HepG2 (cell line): ENCODE measurements around the gene TPI1.

ENCODE experiments used
- E2F1 ChIP-seq: sonication (generic); formaldehyde crosslinking; IDR thresholded peaks from 2 replicates; pipeline ENCODE4 v1.5.0; 2020; ENCODE audit warnings: missing genetic modification reagents
- FOXJ3 ChIP-seq: sonication (generic); formaldehyde crosslinking; IDR thresholded peaks from 2 replicates; pipeline ENCODE4 v1.4.0; 2020; ENCODE audit warnings: missing genetic modification reagents, mild to moderate bottlenecking, borderline replicate concordance
- IRF1 ChIP-seq: sonication (generic); formaldehyde crosslinking; IDR thresholded peaks from 2 replicates; pipeline ENCODE4 v1.4.0; 2020; ENCODE audit warnings: low read depth, mild to moderate bottlenecking, missing genetic modification reagents
- KLF11 ChIP-seq: IDR thresholded peaks from 2 replicates; pipeline ENCODE4 v1.6.1; 2016; ENCODE audit warnings: missing compliant biosample characterization
- POLR2A ChIP-seq, 2 experiments: IDR thresholded peaks; 2 replicates each; pipeline ENCODE4 v1.6.1; 2011; ENCODE audit warnings: low read depth in 2 of 2, low read length in 2 of 2, mild to moderate bottlenecking in 1 of 2, moderate library complexity in 1 of 2; ENCODE audit not compliant: insufficient read depth in 1 of 2

GRCh38 chr12:6916426-6917200, 49.3 kb downstream of the TPI1 start:
- TF ChIP-seq E2F1 (CRISPR knock-in tag) (no peak), IRF1 (no peak), POLR2A (IDR thresholded peaks at IDR 0.05; ENCODE audit: insufficient read depth in 1 of 2, low read depth in 2 of 2, low read length in 2 of 2) (no peak), FOXJ3 (CRISPR knock-in tag) (no peak), KLF11 (CRISPR knock-in tag) (no peak)
